ENCODE data around the gene GALNT9.

Gene GALNT9

DNA sequence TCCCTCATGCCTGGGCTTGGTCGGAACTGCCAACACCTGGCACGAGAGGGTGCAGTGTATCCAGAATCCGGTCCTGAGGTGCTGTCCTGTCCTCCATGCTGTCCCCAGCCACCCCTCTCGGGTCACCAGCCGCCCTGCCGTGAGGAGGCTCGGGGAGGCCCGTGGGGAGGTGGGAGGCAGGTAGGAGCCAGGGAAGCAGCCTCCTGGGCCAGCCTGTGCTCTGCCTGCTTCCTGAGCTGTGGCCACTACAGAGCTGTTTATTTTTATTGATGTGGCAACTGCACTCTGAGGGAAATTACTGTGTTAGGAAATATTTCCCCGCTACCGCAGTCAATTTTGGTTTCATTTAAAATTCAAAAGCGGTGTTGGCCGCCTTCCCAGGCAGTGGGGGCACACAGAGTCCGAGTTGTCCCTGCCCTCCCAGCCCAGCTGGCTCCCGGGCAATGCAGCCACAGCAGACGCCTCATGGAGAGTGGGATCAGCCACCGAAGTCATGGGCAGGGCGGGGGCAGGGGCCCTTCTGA, 166.8 kb downstream of the GALNT9 start:
- in situ Hi-C loops (cut with MboI; ENCODE audit: low sequenced_read_pairs): no loop called here

DNA sequence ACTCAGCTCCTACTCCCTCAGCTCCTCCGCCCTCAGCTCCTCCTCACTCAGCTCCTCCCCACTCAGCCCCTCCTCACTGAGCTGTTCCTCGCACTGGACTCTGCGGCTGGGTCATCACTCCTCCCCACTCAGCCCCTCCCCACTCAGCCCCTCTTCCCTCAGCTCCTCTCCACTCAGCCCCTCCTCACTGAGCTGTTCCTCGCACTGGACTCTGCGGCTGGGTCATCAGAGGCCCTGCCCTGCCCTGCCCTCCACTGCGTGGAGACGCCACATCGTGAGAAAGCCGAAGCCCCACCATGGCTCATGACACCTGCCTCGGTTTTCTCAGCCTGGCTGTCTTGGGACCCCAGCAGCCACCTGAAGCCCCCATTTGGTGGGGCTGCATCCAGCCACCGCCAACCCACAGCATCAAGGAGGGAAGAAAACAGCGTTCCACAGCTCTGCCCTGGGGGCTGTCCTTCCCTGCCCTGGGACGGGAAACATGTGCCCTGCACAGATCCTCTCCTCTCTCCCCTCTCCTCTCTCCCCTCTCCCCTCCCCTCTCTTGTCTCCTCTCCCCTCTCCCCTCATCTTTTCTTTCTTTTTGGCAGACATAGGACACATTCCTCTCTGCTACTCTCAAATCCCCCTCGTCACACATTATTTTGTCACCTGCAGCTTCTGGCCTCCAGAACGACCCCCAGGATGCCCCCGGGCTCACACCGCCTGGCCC, 167.4 kb downstream of the GALNT9 start:
- in situ Hi-C loops (cut with MboI; ENCODE audit: low sequenced_read_pairs): no loop called here

DNA sequence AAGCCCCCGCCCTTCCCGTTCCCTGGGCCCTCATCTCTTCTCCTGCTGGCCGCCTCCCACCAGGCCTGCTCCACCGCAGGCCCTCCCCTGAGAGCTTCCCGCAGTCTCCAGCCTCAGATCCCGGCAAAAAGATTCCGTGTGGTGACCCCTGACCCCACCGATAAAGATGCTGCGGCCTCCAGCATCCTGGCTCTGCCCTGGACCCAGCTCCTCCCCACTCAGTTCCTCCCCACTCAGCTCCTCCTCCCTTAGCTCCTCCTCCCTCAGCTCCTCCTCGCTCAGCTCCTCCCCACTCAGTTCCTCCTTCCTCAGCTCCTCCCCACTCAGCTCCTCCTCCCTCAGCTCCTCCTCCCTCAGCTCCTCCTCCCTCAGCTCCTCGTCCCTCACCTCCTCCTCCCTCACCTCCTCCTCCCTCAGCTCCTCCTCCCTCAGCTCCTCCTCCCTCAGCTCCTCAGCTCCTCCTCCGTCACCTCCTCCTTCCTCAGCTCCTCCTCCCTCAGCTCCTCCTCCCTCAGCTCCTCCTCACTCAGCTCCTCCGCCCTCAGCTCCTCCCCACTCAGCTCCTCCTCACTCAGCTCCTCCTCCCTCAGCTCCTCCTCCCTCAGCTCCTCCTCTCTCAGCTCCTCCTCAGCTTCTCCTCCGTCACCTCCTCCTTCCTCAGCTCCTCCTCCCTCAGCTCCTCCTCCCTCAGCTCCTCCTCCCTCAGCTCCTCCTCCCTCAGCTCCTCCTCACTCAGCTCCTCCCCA, 168.2 kb downstream of the GALNT9 start:
- in situ Hi-C loops (cut with MboI; ENCODE audit: low sequenced_read_pairs): no loop called here

DNA sequence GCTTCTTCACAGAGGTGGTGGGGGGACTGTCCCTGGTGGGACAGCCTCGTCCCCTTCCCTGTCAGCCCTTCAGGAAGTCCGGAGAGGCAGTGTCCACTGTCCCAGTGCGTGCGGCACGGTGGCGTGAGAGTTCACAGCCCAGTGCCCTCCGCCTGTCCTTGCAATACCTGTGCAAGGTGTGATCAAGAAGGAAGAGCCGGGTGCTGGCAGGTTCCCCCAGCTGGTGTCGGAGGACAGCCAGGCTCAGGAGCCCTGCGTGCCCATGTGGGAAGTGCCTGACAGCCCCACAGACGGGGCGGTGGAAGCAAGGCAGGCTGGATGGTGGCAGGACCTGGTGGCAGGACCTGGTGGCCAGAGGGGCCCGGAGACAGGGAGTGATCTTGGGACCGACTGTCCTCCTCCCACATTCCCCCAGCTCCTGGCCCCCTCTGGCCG, 168.8 kb downstream of the GALNT9 start:
- in situ Hi-C loops (cut with MboI; ENCODE audit: low sequenced_read_pairs): no loop called here

DNA sequence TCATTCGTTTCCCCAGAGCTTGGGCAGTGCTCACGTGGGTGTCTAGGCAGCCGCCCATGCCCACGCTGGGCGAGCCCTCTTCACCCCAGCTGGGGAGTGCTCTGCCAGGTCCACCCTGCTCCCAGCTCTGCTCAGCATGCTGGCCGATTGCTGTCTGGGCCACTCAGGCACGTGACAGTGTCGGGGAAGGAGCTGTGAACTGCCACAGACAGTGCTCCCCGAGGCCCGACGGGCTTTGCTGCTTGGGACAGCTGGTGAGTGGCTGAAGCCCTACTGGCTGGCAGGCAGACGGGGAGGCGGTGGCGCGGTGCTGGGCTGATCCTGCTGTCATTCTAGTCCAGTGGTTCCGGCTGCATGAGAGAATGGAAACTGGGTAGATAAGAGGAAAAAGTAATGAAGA, 169.4 kb downstream of the GALNT9 start:
- in situ Hi-C loops (cut with MboI; ENCODE audit: low sequenced_read_pairs): no loop called here

DNA sequence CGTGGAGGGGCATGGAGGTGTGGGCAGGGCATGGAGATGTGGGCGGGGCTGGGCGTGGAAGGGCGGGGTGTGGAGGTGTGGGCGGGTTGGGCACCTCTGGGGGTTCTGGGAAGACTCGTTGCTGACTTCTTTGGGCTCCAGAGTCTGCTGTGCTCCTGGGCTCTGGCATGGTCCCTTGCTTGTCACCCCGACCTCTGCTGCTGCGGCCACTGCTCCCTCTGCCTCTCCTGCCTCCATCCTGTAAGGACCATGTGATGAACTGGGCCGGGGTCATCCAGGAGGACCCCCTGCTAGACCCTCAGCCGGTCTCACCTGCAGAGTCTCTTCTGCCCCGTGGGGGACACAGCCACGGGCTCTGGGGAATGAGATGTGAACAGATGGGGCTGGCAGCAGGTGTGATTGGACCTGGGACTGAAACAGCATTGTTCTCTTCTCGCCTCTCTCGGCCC, 169.8 kb downstream of the GALNT9 start:
- in situ Hi-C loops (cut with MboI; ENCODE audit: low sequenced_read_pairs): no loop called here

DNA sequence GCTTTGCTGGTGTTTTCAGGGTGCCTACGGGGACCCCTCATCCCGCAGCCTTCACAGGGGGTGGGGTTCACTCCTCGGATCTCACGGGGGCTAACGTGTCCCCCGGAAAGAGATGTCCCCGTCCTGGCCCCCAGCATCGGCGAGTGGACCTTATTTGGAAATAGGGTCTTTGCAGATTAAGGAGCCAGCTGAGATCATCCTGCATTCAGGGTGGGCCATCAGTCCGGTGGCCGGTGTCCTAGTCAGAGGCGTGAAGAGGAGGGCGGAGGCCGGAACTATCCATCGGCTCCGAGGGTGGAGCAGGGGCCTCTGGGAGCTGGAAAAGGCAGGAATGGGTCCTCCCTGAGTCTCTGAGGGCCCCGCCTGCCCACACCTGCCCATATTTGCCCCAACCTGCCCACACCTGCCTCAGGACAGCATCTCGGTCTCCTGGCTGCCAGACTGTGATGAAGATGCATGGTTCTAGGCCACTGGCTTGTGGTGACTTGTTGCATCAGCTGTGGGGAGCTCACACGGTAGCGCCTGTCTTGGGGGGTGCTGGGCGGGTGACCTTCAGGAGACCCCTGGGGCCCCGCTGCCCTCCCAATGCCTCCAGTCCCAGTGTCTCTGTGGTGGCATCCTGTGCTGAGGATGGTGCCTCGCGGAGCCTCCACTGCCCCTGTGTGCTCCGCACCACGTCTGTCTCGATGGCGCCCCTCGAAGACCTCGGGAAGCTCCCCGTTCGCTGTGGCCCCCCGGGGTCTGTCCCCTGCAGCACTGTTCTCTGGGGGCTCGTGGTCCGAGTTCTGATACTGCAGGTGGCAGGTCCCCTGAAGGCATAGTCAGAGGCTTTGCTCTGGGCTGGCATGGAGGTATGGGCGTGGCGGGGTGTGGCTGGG, 170.5 kb downstream of the GALNT9 start:
- in situ Hi-C loops (cut with MboI; ENCODE audit: low sequenced_read_pairs): no loop called here

DNA sequence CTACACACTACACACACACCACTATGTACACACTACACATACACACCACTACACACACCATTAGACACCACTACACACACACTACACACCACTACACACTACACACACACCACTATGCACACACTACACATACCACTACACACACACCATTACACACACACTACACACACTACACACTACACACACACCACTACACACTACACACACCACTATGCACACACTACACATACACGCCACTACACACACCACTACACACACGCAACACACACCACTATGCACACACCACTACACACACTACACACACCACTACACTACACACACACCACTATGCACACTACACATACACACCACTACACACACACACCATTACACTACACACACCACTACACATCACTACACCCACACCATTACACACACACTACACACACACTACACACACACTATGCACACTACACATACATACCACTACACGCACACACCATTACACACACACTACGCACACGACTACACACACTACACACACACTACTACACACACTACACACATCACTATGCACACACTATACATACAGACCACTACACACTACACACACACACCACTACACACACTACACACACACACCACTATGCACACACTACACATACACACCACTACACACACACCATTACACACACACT, 171.5 kb downstream of the GALNT9 start:
- in situ Hi-C loops (cut with MboI; ENCODE audit: low sequenced_read_pairs): no loop called here

DNA sequence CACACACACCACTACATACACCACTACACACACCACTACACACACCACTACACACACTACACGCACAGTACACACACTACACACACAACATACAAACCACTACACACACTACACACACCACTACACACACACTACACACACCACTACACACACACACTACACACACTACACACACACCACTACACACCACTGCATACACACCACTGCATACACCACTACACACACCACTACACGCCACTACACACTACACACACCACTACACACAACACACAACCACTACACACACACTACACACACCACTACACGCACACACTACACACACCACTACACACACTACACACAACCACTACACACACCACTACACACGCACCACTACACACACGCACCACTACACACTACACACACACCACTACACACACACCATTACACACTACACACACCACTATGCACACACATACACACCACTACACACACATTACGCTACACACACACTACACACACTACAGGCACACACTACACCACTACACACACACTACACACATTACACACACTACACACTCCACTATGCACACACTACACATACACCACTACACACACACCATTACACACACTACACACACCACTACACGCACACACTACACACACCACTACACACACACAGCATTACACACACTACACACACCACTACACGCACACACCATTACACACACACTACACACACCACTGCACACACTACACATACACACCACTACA, 172.6 kb downstream of the GALNT9 start:
- in situ Hi-C loops (cut with MboI; ENCODE audit: low sequenced_read_pairs): no loop called here

DNA sequence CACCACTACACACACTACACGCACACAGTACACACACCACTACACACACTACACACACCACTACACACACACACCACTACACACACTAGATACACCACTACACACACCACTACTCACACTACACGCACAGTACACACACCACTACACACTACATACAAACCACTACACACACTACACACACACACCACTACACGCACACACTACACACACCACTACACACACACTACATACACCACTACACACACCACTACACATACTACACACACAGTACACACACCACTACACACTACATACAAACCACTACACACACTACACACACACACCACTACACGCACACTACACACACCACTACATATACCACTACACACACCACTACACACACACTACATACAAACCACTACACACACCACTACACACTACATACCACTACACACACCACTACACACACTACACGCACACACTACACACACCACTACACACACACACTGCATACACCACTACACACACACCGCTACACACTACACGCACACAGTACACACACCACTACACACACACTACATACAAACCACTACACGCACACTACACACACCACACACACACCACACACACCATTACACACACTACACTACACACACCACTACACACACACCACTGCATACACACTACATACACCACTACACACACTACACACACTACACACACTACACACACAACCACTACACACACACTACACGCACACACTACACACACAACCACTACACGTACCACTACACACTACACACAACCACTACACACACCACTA, 173.4 kb downstream of the GALNT9 start:
- in situ Hi-C loops (cut with MboI; ENCODE audit: low sequenced_read_pairs): no loop called here

DNA sequence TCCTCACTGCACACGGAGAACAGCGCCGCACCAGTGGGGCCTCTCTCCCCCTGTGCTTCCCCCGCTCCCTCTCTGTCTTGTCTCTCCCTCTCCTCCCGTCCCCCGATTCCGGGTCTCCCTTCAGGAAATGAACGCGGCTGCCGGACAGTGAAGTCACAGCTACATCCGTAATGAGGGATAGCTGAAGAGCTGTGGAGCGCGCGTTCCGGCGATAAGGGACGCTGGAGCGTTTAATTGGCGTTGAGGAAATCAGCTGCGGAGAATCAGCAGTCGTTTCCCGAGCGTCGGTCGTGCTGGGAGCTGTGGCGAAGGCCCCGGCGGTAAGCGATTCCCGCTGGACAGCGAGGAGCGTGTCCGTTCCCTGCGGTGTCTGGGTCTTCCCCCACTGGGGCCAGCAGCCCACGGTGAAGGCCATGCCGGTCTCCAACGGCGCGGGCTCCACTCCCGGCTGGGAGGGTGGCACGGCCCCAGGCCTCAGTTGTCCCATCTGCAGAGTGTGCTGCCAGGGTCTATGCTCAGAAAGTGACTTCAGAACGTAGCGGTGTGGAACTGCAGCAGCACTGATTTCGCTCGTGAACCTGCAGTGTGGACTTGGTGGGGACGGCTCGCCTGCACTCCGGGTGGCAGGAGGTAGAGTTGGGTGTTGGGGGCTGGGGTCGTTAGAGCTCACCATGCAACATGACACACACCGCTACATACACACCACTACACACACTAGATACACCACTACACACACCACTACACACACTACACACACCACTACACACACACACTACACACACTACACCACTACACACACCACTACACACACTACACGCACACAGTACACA, 174.2 kb downstream of the GALNT9 start:
- in situ Hi-C loops (cut with MboI; ENCODE audit: low sequenced_read_pairs): no loop called here

DNA sequence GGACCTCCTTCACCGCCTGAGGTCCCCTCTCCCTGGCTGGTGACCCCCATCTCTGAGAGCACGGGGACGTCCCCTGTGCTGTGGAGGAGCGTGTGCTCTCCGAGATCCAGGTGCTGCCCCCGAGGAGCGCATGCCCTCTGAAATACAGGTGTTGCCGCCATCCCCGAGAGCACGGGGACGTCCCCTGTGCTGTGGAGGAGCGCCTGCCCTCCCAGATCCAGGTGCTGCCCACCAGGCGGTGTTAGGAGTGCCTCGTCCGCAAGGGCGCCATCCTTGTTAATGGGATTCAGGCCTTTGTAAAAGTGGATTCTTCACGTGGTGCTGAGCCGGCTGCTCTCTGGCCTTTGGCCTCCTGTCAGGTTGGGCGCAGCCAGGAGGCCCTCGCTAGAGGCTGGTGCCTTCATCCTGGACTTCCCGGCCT, 175.0 kb downstream of the GALNT9 start:
- in situ Hi-C loops (cut with MboI; ENCODE audit: low sequenced_read_pairs): no loop called here

DNA sequence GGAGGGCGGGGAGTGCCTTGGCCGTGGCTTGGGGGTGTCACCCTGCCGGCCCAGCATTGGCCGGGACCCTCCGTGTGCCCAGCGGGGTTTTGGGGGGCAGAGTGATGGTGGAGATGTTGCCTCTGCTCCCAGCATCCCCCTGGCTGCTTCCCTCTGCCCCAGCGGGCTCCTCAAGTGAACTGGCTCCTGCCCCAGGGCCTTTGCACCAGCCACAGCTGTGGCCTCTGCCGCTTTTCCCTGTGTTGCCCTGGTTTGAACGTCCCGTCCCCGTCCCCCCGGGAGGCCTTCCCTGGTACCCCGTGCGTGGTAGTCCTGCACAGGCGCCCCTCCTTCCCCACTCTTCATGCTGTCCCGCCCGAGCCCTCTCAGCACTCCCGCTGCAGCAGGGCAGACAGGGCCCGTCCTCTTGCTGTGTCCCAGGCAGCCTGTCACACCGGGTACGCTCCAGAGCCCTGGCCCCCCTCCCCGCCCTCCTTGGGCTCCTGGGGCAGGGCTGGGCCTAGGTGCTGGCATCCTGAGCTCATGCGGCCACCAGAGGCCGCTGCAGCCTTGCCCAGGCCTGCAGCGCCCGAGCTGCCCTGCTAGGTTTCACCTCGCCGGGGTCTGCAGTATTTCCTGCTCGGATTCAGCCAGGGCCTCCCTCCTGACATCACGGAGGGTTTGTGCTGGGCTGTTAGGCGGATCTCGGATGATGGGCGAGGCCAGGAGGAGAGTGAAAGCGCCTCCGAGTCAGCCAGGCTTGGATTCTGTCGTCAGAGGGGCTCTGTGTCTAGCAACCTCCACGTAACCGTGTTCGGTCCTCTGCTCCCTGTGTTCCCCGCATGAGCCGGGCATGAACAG, 175.7 kb downstream of the GALNT9 start:
- in situ Hi-C loops (cut with MboI; ENCODE audit: low sequenced_read_pairs): no loop called here

DNA sequence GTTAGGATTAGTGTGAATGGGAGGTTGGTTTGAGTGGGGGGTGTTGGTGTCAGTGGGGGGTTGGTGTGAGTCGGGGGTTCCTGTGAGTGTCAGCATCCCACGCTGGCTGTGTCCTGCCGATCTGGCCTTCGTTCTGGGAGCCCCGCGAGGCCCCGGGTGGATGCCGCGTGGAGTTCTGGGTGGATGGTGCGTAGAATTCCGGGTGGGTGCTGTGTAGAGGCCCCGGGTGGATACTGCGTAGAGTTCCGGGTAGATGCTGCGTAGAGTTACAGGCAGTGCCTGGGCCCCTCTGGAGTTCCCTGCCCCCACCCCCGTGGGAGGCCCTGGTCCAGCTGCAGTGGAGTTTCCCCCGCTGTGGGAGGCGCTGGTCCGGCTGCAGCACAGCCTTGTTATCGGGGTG, 176.4 kb downstream of the GALNT9 start:
- in situ Hi-C loops (cut with MboI; ENCODE audit: low sequenced_read_pairs): no loop called here

DNA sequence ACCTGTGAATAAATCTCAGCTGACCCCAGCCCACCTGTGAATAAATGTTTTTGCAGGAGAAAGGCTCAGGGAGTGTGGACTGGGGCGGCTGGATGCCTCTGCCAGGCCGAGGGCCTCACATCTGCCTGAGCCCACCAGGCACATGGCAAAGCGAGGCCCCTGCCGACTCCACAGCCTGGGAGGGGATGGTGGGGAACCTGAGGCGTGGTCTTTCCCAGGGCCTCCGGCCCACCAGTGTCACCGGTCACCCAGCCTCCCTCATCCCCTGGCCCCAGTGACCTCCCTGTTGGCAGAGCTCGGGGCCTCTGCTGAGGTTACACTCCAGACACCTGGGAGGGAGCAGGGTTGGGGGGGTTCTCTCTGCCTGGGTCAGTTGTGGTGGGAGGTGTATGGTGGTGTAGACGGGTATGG, 177.0 kb downstream of the GALNT9 start:
- in situ Hi-C loops (cut with MboI; ENCODE audit: low sequenced_read_pairs): no loop called here

DNA sequence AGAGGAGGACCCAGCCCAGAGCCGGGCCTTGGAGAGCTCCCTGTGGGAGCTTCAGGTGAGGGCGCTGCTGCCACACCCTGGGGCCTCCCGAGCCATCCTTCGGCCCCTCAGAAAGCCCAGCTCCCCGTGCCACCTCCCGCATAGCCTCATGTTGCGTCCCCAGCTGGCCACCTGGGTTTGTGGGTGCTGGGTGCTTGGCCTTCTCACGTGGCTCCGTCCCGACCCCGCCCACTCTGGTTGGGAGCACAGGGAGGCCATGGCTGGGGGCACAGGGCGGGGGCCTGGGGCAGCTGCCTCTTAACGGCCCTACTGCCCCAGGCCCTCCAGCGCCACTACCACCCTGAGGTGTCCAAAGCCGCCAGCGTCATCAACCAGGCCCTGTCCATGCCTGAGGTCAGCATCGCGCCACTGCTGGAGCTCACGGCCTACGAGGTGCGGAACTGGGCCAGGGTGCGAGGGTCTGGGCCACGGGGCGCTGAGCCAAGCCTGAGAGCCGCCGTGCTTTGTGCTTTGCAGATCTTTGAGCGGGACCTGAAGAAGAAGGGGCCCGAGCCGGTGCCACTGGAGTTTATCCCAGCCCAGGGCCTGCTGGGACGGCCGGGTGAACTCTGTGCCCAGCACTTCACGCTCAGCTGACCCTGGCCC, 177.5 kb downstream of the GALNT9 start:
- in situ Hi-C loops (cut with MboI; ENCODE audit: low sequenced_read_pairs): no loop called here

Data from HL-60/S4 treated with retinoic acid at 250 ng/mL for 4 days and 3 days (cell line).